HG02885 (cell line): ENCODE measurements around the gene ZNF554.

Experiments
- ATAC-seq: cut with Tn5 transposase; IDR thresholded peaks from one replicate; pipeline ENCODE4 v1.9.1; 2021; ENCODE audit warnings: mild to moderate bottlenecking; ENCODE audit not compliant: unreplicated experiment, poor library complexity

ZNF554 gene

GRCh38 chr19:2823646-2824045 is 4.0 kb downstream of the ZNF554 start:
- ATAC-seq, result no peak

DNA sequence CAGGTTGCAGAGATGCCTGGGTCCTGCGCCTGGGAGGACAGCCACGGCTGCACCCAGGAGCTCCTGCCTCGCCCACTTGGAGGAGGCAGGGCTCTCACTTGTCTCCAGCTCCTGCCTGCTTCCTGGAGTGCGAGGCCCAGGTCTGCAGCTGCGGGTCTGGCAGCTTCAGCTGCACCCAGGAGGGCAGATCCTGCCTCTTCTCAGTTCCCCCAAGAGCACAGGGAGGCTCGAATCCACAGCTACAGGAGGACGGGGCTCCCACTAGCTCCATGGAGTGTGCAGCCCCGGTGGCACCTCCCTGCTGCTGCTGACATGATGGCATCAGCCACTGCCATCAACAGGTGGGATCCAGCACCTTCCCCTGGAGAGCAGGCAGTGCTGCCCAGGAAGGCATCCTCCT is 4.5 kb downstream of the ZNF554 start:
- no peak for ATAC-seq

GRCh38 chr19:2827022-2827421 is 7.4 kb downstream of the ZNF554 start:
- no peak for ATAC-seq

DNA sequence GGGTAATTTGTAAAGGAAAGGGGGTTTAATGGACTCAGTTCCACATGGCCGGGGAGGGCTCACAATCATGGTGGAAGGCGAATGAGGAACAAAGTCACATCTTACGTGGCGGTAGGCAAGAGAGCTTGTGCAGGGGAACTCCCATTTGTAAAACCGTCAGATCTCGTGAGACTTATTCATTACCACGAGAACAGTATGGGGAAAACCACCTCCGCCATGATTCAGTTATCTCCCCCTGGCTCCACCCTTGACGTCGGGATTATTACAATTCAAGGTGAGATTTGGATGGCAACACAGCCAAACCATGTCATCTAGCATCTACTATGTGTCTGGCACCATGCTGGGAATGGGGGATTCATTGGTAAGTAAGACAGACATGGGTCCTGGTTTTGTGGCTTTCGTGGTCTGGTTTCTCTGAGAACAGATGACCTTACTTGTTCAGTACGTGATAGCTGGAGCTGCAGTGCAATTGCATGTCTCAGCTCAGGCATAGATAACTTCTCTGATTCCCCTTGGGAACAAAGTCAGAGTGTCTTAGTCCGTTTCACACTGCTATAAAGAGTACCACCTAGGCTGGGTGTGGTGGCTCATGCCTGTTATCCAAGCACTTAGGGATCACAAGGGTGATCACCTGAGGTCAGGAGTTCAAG is 8.3 kb downstream of the ZNF554 start:
- no peak for ATAC-seq

DNA sequence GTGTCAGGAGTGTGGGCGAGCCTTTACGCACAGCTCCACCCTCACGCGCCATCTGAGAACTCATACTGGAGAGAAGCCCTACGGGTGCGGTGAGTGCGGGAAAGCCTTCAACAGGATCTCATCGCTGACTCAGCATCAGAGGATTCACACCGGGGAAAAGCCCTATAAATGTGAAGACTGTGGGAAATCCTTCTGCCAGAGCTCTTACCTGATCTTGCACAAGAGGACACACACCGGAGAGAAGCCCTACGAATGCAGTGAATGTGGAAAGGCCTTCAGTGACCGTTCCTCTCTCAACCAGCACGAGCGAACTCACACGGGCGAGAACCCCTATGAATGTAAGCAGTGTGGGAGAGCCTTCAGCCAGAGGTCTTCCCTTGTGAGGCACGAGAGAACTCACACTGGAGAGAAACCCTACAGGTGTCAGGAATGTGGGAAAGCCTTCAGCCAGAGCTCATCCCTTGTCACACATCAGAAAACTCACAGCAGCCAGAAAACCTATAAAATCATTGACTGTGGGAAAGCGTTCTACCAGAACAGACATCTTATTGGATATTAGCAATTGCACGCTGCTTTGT is 14.7 kb downstream of the ZNF554 start:
- ATAC-seq, result no peak

- no peak for ATAC-seq
Measured at GRCh38 chr19:2837430-2837829, 17.8 kb downstream of the ZNF554 start.

GRCh38 chr19:2840794-2841791 is 21.4 kb downstream of the ZNF554 start, which contains the start of gene ZNF555:
ZNF555 (plus strand) TSS chr19:2841475; CDS start chr19:2841573, 98 bp downstream.
- peak; percentile 93 for ATAC-seq

DNA sequence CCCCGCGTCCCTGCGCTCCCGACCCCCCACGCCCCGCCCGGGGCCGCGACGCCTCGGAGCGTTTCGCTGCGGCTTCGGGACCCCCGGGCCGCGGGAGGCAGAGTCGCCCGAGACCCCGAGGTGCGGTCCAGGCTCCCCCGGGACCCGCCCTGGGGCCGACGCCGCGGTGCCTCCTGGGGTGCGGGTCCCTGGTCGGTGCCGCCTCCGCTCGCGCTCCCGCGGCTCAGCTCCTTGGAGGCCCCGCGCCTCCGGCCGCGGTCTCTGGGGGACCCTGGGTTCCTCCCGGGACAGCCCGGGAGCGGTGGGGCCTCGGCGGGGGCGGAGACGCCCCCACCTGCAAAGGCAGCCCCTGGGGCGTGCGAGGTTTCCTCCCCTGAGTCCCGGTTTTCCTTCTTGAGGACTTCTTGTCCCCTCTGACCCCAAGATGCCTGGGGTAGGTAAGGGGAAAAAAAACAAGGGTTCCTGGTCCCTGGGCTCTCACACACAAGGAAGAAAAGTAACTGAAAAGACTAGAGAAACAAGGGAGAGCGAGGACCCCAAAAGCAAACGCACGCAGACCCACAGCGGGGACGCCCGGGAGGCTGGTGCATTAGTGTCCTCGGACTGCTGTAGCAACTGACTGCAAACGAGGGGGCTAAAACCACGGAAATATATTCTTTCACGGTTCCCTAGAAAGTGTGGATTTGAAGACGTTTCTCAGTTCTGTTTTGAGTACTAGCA is 22.3 kb downstream of the ZNF554 start:
- ATAC-seq, result peak; percentile 19

- ATAC-seq, result no peak
Measured at GRCh38 chr19:2845107-2845506, 25.4 kb downstream of the ZNF554 start.

DNA sequence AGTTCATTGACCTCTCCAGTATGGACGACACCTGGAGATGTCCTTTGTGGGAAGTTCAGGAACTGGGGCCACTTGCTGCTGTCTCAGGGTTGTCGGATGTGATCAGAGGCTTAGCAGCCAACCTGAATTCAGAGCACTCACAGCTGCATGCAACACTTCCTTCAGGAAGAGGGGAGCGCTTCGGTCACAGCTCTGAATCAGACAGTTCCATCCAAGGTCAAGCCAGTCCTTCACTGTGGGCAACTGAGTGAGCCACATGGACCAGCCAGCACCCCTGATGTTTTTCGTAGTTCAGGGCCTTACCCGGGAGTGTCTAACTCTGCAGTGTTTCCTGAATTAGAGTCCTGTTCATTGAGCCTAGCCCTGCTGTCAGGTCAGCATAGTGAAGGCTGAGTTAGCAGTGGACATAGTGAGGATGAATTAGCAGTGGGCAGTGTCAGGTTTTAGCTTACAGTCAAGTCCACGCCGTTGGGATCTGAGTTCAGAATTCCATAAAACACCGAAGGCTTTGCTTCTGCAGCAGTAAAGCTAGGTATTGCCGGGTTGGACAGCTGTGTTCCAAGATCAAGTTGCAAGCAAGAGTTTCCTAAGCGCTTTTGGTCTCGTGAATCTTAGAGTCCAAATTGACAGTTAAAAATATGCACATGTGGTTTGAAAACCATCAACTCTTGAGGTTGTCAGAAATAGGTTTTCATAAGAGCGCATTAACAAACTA is 26.7 kb downstream of the ZNF554 start:
- no peak for ATAC-seq

GRCh38 chr19:2847507-2847906 is 27.8 kb downstream of the ZNF554 start:
- no peak for ATAC-seq

DNA sequence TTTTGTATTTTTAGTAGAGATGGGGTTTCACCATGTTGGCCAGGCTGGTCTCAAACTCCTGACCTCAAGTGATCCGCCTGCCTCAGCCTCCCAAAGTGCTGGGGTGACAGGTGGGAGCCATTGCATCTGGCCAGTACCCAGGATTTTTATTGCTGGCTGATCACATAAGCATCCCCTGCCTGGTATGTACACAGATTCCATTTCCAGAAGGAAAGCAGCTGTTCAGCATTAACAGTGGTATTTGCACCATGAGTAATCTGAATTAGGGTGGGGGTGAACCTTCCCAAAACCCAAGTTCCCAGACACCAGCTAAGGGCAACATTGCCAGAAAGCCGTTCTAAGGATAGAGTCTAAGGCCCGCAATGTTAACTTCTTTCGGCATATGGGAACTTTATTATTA is 28.9 kb downstream of the ZNF554 start:
- ATAC-seq, result no peak

- no peak for ATAC-seq
Measured at GRCh38 chr19:2850256-2850925, 30.7 kb downstream of the ZNF554 start.

GRCh38 chr19:2852598-2852997 is 32.9 kb downstream of the ZNF554 start:
- ATAC-seq, result no peak

GRCh38 chr19:2853015-2853606 is 33.4 kb downstream of the ZNF554 start:
- ATAC-seq, result no peak

DNA sequence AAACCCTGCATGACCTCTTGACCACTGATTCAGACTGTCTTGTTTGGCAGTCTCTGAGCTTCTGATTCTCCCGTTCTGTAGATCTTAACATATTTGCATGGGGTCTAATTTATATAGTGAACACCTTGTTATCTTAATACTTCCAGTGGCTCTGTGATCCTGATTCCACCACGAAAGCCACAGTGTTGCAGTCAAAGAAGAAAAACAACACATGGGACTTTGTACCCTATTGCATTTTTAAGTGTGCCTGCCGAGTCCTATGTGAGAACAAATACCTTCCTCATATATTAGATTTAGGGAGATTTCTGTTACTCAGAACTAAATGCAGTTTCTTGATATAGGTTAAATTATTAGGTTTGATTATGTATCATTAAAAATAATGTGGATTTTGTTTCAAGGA is 35.2 kb downstream of the ZNF554 start:
- ATAC-seq, result no peak

GRCh38 chr19:2856457-2857050 is 36.9 kb downstream of the ZNF554 start:
- no peak for ATAC-seq

GRCh38 chr19:2858864-2859263 is 39.2 kb downstream of the ZNF554 start:
- no peak for ATAC-seq

GRCh38 chr19:2863816-2864215 is 44.1 kb downstream of the ZNF554 start:
- ATAC-seq, result no peak
